Peyer's patch (tissue), 4 donors: ENCODE data around the gene SKI.

Experiments used
- POLR2A ChIP-seq, 2 donors: fragments of 450-650 bp; IDR thresholded peaks; one replicate each; pipeline ENCODE4 v1.5.1; 2017; ENCODE audit warnings: antibody characterized with exemption in 2 of 2, mild to moderate bottlenecking in 2 of 2, moderate library complexity in 2 of 2
- TF ChIP-seq, protein P1 (sequence below), 6 experiments: fragments of 450-650 bp in 4 of 6; fragments of 200-600 bp in 2 of 6; sonication (generic) in 1 of 6; IDR thresholded peaks; one replicate each; pipeline ENCODE4 v1.5.1; 2017 to 2019; ENCODE audit warnings: antibody characterized with exemption in 6 of 6, mild to moderate bottlenecking in 3 of 6, moderate library complexity in 1 of 6

- TF ChIP-seq, protein P1, sequence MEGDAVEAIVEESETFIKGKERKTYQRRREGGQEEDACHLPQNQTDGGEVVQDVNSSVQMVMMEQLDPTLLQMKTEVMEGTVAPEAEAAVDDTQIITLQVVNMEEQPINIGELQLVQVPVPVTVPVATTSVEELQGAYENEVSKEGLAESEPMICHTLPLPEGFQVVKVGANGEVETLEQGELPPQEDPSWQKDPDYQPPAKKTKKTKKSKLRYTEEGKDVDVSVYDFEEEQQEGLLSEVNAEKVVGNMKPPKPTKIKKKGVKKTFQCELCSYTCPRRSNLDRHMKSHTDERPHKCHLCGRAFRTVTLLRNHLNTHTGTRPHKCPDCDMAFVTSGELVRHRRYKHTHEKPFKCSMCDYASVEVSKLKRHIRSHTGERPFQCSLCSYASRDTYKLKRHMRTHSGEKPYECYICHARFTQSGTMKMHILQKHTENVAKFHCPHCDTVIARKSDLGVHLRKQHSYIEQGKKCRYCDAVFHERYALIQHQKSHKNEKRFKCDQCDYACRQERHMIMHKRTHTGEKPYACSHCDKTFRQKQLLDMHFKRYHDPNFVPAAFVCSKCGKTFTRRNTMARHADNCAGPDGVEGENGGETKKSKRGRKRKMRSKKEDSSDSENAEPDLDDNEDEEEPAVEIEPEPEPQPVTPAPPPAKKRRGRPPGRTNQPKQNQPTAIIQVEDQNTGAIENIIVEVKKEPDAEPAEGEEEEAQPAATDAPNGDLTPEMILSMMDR (IDR thresholded peaks at IDR 0.05) = no peak
- TF ChIP-seq POLR2A (IDR thresholded peaks at IDR 0.05) = no peak
Measured at GRCh38 chr1:2355373-2356261, 127.5 kb downstream of the SKI start.
